HG03354 (cell line): Measurements from ENCODE around the gene USP6.
A peak's percentile ranks its signal among the peaks of the same experiment; 100 is the strongest.
"Not testable (repeated sequence)": the region's sequence is repeated elsewhere in the genome, so short reads cannot be mapped to it uniquely, and the experiment has no call there.

Experiments
- ATAC-seq: cut with Tn5 transposase; IDR thresholded peaks from one replicate; pipeline ENCODE4 v1.9.1; 2021; ENCODE audit warnings: mild to moderate bottlenecking; ENCODE audit not compliant: unreplicated experiment, poor library complexity, severe bottlenecking

USP6 gene

DNA sequence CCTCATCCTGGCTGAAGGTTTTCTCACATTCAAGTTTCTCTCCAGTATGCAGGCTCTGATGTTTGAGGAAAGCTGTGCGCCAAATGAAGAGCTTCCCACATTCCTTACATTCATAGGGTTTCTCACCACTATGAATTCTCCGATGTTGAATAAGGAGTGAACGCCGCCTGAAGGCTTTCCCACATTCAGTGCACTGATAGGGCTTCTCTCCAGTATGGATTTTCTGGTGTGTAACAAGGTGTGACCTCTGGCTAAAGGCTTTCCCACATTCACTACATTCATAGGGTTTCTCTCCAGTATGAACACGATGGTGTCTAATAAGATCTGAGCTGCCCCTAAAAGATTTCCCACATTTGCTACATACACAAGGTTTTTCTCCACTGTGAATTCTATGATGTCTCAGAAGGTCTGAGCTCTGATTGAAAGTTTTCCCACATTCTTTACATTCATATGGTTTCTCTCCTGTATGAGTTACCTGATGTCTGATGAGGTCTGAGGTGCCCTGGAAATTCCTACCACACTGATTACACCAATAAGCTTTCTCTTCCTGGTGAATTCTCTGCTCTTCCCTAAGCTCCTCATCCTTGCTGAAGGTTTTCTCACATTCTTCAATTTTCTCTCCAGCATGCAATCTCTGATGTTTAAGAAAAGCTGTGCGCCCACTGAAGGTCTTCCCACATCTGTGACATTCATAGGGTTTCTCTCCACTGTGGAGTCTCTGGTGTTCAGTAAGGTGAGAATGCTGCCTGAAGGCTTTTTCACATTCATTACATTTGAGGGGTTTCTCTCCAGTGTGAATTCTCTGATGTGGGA lies 67.0 kb downstream of the USP6 start:
- ATAC-seq: no peak

DNA sequence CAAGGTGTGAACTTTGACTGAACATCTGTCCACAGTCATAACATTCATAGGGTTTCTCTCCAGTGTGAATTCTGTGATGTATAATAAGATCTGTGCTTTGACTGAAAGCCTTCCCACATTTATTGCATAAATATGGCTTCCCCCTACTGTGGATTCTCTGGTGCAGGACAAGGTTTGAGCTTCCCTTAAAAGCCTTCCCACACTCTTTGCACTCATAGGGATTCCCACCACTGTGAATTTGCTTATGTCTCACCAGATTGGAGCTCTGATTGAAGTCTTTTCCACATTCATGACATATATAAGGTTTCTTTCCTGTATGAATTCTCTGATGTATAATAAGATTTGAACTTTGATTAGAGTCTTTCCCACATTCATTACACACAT lies 67.6 kb downstream of the USP6 start:
- ATAC-seq: no peak

DNA sequence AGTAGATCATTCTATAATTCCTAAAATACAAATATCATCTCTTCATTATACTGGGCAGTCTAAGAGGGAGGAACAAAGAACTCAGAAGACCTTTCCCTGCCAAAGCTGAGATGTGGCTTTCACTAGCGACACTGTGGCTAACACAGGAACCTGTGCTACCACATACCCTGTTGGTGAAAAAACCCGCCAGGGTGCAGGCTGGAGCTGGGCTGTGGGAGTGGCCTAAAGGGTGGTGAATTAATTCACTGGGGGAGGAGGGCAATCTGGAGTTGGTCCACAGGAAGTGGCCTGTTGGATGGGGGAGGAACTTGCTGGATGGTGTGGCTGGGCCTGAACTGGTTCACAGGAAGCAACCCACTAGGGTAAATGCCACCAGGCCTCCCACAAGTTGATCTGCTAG lies 68.5 kb downstream of the USP6 start:
- ATAC-seq: no peak

DNA sequence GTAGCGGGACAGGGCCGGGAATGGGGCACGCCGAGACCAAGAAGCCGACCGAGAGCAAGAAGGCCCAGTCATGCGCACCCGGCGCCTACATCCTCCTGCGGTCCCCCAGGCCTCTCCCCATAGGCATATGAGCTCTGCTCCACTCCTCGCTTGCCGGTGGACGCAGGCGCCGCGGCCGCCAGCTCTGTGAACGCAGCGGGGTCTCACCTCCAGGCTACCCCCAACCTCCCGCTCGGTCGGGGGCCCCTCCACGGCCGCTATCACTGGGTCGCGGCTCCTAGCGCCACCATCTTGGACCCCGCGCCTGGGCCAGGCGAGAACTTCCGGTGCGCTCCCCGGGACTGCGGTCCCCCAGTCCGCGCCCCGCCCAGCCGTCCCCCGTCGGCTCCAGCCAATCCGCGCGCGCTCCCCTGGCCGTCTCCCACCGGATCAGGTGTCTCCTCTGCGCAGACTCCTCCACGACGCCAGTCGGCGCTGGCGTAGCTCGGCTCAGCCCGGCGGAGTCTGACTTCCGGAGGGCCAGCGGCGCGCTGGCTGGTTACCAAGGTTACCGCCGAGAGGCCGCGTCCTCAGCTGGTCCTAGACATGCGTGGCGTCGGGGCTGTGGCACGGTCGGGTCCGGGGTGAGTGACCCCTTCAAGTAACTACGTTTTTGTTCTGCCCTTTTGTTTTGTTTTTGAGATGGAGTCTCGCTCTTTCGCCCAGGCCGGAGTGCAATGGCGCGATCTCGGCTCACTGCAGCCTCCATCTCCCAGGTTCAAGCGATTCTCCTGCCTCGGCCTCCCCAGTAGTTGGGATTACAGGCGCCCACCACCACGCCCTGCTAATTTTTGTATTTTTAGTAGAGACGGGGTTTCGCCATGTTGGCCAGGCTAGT lies 75.9 kb downstream of the USP6 start, which contains the start of gene ZNF594:
Gene ZNF594, minus strand, starts transcription at position 328 of the 877 bp plus-strand sequence. CDS start 7,612 bp downstream, outside the sequence.
- ATAC-seq: peak; percentile 95

DNA sequence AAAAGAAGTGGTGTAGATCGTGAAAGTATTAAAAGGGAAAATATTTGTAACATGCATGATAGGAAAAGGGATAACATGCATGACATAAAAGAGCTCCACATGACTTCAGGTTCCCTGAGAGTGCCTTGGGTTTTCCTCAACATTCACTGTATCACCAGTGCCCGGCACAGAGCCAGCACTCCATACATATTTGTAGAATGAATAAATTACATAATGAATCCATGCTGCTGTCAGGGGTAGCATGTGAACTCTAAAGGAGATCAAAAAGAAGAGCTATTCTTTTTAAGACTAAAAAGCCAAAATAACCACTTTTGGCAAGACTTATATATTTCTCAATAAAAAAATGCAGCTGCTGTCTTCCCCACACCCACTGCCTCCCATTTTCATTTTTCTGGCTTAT lies 78.5 kb downstream of the USP6 start:
- no peak for ATAC-seq

DNA sequence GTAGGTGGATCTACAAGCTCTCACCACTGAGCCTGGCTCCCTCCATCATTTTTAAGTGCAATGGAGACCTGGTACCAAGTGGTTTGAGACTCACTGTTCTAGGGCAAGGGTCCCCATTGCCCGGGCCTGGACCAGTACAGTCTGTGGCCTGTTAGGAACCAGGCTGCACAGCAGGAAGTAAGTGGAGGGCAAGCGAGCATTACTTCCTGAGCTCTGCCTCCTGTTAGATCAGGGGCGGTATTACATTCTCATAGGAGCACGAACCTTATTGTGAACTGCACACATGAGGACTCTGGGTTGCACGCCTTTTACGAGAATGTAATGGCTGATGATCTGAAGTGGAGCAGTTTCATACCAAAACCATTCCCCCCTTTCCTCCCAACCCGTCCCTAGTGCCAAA lies 82.6 kb downstream of the USP6 start:
- no peak for ATAC-seq

DNA sequence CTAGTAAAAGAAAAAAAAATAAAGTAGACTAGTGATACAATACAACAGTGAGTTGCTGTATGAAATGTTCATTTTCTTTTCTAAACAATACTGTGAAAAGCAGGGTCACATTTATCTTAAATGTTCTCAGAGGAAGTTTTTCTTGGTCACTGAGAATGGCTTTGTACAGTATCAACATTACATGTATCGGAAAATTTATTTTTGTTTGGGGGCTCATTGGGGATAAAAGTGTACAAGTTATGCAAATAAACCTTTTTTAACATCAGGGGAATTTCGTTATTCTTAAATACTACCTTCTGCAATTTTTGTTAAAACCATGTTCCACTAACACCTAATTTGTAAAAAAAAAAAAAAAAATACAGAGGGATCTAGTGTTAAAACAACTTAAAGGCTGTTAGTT lies 84.5 kb downstream of the USP6 start:
- no peak for ATAC-seq

DNA sequence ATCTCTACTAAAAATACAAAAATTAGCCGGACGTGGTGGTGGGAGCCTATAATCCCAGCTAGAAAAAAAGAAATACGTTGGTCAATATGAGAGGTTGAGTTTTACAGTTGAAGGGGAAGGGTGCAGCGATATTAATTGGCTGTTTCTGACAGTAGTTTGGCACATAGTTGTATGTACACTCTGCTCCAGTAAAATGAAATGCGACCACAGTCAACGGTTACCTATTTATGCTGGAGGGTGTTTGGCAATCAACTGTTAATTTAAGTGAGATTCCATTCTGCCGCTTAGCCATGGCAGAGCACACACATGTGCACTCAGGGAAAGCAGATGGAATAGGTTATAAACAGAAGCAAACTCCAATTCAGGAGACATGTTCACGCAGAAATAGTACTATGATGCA lies 85.2 kb downstream of the USP6 start:
- ATAC-seq: no peak

DNA sequence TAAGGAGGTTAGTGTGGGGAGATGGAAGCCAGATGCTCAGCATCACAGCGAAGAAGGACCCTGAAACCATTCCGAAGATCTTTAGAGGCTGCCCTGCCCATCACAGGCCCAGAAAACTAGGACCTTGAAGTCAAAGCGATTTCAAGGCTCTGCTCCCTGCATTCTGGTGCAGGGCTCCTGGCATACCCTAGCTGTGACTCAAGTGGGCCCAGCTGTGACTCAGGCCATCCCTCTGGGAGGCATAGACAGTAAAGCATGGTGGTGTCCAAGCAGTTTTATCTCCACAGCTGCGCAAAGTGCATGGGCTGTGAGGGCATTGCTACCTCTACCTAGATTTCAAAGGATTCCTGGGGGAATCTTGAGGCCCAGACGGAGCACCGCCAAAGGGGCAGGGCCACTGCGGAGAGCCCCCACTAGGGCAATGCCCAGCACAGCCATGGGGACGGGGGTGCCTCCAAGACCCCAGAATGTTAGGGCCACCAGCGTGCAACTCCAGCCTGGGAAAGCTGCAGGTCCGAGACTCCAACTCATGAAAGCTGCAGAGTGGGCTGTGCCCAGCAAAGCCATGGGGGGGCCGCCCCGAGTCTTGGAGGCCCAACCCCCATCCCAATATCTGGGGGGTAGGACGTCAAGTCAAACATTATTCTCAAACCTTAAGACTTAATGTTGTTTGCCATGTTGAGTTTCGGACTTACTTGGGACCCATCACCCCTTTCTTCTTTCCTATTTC lies 87.5 kb downstream of the USP6 start:
- no peak for ATAC-seq

DNA sequence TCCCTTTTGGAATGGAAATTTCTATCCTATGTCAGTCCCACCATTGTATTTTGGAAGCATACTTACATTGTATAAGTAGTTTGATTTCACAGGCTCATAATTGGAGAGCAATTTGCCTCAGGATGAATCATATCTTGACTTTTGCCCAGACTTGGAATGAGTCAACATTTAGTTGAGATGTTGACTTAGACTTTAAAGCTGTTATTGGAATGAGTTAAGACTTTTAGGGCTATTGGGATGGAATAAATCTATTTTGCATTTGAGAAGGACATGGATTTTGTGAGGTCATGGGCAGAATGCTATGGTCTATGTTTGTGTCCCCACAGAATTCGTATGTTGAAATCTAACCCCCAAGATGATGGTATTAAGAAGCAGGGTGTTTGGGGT lies 88.1 kb downstream of the USP6 start:
- ATAC-seq: no peak

DNA sequence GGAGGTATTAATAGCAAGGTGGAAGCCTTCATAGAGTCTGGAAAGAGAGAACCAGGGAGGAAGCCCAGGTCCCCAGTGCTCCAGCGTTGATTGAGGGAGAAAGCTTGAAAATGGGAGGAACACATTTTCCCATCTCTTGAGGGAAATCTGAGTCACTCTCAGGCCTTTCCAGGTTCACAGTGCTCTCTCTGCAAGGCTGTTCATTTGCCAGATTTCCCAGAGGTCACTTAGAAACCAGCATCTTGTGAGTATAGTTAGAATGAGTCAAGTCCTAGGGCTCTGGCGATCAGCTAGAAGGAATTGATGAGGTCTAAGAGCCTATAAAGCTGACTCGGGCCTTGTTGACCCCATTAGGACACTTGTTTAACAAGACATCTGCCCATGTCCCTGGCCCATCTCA lies 93.6 kb downstream of the USP6 start:
- ATAC-seq: no peak

DNA sequence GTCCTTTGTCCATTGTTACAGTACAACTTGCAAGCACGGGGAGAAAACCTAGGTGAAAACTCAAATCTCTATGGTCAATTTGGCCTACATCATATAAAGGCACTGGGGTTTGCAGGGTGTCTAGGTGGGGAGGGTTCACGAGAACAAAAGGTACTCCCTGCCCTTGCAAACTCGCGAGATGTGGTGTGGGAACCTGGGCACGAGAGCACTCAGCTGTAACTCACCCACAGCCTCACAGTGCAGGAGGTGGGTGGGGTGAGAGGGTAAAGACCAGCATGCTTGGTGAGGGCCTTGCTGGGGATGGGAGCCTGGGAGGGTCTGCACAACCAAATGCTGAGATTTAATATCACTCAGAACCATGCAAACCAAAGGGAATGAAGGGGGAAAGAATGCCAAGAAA lies 94.3 kb downstream of the USP6 start:
- no peak for ATAC-seq

DNA sequence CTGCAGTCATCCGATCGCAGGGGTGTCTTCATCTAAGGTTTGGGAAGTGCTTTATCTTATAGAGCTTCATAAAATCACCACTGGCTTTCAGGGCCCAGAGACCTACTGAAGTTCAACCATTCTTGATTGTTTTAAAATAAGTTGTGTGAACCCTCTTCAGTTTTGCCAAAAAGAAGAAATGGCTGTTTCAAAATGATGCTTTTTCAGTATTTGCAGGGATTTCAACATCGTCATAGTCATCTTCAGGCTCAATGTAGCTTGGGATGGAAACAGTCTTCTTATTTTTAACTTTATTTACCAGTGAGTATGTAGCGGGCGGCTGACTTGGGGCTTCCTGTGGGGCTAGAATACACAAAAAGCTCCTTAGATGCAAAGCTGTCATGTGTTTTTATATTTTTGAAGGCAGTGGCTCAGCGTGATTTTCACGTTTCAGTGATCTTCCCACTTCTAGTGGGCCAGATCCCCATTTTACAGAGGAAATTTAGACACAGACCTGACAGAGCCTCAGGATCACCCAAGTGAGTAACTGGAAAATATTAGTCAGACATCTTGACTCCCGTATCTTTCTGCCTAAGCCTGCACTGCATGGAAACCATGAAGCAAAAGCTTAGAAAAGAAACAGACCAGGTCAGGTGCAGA lies 94.9 kb downstream of the USP6 start:
- no peak for ATAC-seq

DNA sequence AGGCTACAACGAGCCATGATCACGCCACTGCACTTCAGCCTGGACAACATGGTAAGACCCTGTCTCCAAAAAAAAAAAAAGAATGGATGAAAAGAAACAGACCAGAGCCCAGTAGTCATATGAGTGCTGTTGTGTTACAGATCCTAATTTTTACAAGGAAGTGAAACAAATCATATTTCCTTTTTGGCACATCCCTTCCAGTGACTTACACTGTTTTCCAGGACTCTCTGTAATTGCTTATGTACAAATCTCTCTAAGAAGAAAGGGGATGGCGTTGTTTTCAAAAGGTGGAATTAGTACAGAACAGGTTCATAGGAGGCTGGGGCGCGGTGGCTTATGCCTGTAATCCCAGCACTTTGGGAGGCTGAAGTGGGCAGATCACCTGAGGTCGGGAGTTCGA lies 95.6 kb downstream of the USP6 start:
- no peak for ATAC-seq

DNA sequence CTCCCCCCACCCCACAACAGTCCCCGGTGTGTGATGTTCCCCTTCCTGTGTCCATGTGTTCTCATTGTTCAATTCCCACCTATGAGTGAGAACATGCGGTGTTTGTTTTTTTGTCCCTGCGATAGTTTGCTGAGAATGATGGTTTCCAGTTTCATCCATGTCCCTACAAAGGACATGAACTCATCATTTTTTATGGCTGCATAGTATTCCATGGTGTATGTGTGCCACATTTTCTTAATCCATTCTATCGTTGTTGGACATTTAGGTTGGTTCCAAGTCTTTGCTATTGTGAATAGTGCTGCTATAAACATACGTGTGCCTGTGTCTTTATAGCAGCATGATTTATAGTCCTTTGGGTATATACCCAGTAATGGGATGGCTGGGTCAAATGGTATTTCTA lies 101.7 kb downstream of the USP6 start:
- not testable (repeated sequence) for ATAC-seq

DNA sequence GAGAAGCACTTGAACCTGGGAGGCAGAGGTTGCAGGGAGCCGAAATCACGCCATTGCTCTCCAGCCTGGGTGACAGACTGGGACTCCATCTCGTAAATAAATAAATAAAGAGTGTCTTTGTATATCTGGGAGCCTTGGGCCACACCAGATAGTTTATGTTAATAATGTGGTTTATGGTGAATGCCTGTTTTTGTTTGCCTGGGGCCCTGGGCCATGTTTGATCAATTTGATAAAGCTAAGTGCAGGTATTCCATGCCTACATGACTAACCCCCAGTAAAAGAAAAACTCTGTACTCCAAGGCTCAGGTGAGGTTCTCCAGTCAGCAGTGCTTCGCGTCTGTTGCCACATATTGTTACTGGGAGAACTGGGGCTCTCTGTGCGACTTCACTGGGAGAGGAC lies 103.7 kb downstream of the USP6 start:
- ATAC-seq: no peak

DNA sequence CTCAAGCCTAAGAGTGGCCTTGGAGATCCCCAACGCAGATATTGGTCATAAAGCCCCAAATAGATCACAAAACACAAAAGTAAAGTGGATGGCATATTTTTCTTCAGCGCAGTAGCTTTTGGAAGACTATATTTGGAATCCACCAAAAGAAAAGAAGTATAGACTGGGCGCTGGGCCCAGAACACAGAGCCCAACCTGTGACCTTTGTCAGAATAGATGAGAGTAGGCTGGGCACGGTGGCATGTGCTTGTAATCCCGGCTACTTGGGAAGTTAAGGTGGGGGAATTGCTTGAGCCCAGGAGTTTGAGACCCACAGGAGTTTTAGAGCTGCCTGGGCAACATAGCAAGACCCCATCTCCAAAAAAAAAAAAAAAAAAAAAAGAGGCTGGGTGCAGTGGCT lies 104.2 kb downstream of the USP6 start:
- no peak for ATAC-seq

DNA sequence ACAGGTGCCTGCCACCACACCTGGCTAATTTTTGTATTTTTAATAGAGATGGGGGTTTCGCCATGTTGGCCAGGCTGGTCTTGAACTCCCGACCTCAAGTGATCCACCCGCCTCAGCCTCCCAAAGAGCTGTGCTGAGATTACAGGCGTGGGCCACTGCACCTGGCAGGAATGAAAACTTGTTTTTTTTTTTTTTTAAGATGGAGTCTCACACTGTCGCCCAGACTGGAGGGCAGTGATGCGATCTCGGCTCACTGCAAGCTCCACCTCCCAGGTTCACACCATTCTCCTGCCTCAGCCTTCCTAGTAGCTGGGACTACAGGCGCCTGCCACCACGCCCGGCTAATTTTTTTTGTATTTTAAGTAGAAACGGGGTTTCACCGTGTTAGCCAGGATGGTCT lies 106.1 kb downstream of the USP6 start:
- ATAC-seq: not testable (repeated sequence)
